OCI-M1 (cell line): ENCODE measurements around the gene WDR35.
A peak's percentile ranks its signal among the peaks of the same experiment; 100 is the strongest.

Experiments
- DNase-seq: peaks from one replicate; lab custom pipeline; 2025; lab: John Stamatoyannopoulos, UW

Gene WDR35

DNA sequence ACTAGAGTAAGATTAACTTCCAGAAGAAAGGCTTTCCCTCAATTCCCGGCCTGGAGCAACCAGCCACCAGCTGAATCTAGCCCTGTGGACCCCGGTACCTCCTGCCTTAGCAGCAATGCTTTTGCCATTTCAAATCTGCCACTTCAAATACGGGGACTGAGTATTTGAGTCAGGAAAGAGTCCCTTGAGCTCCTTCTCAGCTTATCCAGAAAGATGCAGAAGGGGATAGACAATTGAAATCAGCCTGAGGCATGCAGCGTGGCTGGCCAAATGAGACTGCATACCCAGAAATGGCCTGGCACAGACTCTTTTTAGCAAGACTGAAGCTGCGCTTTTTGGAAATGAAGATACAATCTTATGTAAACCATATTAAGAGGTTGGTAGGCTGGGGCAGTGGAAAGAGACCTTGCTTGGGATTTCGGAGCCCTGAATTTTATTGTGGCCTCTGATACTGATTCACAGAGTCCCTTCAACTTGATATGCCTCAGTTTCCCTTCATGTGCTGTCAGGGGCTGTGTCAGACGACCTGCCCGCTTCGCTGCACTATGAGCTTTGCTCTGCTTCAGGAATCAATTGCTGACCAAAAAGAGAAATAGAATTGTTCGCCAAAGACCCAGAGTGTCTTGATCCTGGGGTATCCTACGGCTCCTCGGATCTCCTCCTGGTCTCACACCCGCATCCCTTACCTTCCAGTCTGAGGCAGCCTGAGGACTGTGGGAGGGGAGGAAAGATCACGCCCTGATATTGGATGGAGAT lies 21.5 kb upstream of the WDR35 start:
- no peak for DNase-seq

GRCh38 chr2:20008703-20009102 lies 18.8 kb upstream of the WDR35 start:
- DNase-seq = no peak

DNA sequence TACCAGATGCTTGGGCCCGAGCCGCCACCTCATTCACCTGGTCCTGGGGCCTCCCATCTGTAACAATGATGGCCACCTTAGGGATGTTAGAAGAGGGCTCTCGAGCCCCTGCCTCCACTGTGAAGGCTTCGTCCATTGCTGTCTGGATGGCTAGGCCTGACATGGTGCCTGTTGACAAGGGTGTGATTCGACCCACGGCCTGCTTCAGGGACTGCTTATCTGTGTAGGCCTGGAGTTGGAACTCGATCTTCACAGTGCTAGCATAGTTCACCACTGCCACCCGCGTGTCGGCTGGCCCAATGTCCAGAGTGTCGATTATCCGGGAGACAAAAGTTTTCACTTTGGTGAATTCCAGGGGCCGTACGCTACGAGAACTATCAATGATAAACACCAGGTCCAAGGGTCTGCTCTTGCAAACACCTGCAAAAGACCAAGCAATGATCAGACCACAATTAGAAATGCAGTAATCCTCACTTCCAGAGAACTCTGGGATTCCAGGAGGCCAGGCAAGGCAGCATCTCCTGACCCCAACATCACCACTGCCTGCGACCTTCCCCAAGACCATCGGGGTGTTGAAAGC lies 16.1 kb upstream of the WDR35 start:
- DNase-seq = no peak

- no peak for DNase-seq
Observed at GRCh38 chr2:20005067-20005627, 15.2 kb upstream of the WDR35 start.

DNA sequence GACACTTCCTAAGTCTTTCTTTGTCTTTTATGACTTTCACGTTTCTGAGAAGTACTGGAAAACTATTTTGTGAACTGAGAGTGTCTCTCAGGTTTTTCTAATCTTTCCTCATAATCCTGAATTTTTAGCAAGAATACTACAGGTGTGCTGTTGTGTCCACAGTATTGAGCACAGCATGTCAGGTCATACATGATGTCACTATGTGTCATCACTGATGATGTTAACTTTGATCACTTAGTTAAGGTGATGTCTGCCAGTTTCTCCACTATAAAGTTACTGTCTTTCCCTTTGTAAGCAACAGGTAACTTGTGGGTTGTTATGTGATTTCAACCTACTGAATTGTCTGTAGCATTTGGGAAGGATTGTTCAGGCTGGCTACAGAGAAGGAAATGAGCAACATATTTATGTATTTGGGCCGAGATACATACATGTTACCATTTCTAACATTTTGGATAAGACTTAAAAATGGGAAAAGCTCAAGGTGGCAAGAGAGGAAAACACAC lies 11.5 kb upstream of the WDR35 start:
- DNase-seq = no peak

DNA sequence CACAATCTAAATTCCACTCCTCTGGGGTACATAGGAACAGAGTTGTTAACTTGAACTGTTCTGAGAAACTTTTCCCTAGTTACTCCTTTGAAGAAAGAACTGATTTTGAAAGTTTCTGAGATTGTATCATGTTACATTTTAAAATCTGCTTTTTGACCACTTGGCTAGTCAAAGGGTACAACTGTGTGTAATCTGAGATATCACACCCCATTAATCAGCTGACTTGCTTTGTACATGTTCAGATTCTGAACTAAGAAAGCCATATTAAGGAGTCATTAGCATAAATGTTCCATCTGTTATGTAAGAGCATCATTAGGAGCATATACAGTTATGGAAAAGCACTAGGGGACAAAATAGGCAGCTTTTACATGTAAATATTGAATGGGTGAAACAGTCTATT lies 3.8 kb upstream of the WDR35 start:
- no peak for DNase-seq

DNA sequence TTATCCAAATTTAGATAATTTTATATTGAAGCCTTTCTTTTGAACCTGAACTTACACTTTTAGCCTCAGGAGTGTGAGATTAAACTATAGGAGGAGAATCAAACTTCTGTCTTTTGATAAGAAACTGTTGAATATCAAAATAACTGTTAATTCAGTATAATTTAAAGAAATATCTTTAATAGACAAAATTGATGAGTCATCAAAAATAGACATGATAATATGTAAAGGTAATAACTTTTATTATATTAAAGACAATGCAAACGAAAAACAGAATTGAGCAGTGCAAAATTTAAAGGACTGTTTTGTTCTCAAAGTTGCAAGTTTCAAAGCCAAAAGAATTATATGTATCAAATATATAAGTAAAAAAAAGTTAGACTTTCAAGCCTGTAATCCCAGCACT lies 2.0 kb upstream of the WDR35 start:
- DNase-seq = no peak

GRCh38 chr2:19990416-19990728 lies 467 bp upstream of the WDR35 start:
- DNase-seq = no peak

- no peak for DNase-seq
Observed at GRCh38 chr2:19989342-19989666, 601 bp downstream of the WDR35 start.

- no peak for DNase-seq
Observed at GRCh38 chr2:19988600-19988999, 1.3 kb downstream of the WDR35 start.

- DNase-seq = no peak
Observed at GRCh38 chr2:19987936-19988335, 2.0 kb downstream of the WDR35 start.

GRCh38 chr2:19982268-19982667 lies 7.6 kb downstream of the WDR35 start:
- DNase-seq = no peak

- DNase-seq = peak; percentile 43
Observed at GRCh38 chr2:19979932-19980331, 10.0 kb downstream of the WDR35 start.

DNA sequence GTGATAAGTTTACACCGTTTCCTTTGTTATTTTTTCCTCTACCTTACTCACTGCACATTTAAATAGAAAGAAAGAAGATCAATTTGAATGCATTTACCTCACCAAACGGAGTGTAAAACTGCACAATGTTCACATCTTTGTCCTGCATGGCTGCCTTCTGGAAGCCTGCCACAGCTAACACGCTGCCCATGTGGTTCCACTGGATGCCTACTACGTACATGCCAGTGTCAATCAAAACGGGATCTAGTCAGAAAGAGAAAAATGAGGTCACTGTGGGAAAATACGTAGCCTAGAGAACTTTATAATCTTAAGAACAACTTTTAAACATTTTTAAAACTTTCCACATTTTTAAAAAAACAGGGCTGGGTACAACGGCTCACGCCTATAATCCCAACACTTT lies 16.4 kb downstream of the WDR35 start:
- no peak for DNase-seq

DNA sequence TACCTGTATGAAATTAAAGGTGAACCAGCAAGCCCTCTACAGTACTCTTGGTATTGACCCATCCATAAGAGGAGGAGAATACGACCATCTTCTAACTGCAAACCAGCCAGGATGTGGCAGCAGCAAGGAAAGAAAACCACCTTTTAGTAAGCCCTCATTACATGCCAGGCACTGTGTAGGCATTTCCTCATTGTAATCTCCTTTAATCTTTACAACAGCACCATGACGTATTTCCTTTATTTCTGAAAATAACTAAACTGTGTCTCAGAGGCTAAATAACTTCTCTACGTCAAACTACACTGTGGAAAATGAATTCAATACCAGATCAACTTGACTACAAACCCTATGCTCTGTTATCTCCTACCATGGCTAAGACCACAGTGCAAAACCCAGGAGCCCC lies 18.2 kb downstream of the WDR35 start:
- no peak for DNase-seq

DNA sequence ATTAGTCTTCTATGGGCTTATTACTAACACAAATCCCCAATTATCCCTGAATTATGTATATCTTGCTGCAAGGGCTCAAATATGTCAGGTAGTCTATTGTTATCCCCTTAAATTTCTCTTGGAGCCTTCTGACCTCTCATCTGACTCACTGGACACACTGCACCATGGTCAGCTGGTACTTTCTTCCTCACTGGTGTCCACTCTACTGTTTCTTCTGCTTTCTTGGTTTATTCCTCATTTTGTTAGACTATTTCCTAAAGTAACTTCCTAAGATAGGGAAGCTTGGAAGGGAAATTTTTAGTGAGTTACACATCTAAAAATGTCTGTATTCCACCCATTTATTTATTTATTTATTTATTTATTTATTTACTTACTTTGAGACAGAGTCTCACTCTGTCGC lies 26.5 kb downstream of the WDR35 start:
- DNase-seq = no peak

GRCh38 chr2:19955544-19956422 lies 34.1 kb downstream of the WDR35 start:
- DNase-seq = peak; percentile 81

- DNase-seq = no peak
Observed at GRCh38 chr2:19949071-19949470, 40.8 kb downstream of the WDR35 start.

DNA sequence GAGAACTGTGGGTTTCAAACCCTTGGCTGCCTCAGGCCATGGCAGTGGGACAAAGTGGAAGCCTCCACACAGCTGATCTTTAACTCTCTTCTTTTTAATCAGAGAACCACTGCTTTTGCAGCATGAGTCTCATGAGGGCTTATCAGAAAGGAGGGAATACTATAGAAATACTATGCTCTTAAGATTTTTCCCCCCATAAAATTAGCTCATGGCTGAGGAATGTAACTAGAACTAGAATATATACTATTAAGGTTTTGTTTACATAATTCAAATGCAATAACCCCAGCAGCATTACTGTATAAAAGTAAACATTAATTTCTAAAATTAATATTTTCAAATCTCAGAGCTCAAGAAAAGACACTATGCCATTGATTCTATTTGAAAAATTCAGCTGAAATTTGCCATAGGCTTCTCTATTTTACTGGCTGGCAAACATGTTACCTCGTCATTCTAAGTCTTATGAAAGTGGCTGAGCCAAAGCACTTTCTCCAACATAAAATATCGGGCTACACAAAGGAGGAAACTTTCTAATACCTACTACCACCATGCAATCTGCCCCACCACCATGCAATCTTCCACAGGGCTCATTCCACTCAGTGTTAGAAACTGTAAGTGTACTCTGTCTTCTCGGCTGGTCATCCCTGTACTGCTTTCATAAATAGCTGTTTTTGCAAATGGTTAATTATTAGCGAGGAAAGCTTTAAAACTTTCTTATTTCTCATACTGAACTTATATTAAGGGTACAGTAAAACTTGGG lies 42.5 kb downstream of the WDR35 start:
- no peak for DNase-seq

- no peak for DNase-seq
Observed at GRCh38 chr2:19944205-19944845, 45.6 kb downstream of the WDR35 start.

DNA sequence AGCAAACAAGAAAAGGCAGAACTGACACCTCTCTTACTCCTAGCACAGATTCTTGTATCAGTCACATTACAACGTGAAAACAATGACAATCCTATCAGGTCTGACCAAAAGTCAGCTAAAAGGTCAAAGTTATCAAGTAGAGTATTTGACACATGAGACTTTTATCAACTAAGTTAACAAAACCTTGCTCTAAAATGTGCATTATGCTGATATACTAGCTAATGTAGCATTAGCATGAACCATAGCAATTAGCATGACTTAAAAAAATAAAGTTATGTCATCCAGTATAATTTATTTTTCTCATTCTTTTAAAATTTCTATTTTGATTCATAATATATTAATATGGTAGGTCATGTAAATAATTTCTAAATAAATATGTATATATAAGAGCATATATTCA lies 46.7 kb downstream of the WDR35 start:
- DNase-seq = no peak

DNA sequence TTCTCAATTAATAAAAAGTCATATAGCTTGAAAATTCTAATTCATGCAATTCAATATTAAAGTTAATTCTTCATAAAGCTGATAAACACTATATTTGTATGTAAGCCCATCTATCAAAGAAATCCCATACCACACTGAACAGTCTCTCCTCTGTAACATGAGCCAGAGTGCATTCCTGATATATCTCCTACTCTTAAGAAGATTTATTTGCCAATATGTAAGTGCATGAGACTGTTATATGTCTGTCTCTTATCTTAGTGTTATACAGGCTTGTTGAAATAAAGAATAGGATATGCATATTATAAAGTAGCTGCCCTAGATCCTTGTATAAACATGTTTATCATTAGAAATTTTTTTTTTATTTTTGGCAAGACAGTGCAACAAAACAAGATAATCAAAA lies 47.7 kb downstream of the WDR35 start:
- DNase-seq = no peak
